Ovary (tissue), 9 donors: ENCODE data around the gene ZNF646. TPM values are rescaled to one million over a fixed set of nuclear protein-coding genes. Genes with fewer than 3 reads are reported as not detected.

Experiments used
- DNase-seq, 5 donors: peaks; one replicate each; pipeline ENCODE4 v3.0.0-alpha.2; 2019 to 2020
- H3K27ac ChIP-seq, 2 donors: fragments of 200-600 bp; one replicate each; pipeline versions ENCODE4 v1.5.1 to v1.8.0; 2019 to 2022
- H3K27me3 ChIP-seq: fragments of 200-600 bp; one replicate; pipeline ENCODE4 v1.8.0; 2022
- H3K36me3 ChIP-seq: fragments of 200-600 bp; sonication (generic); one replicate; pipeline ENCODE4 v1.5.1; 2019
- H3K4me1 ChIP-seq: one replicate; pipeline ENCODE4 v1.8.1; 2013; ENCODE audit warnings: mild to moderate bottlenecking, moderate library complexity; ENCODE audit not compliant: insufficient read depth
- H3K4me3 ChIP-seq: fragments of 200-600 bp; sonication (generic); one replicate; pipeline ENCODE4 v1.5.1; 2017
- H3K9me3 ChIP-seq, 2 donors: fragments of 200-600 bp in 1 of 2; sonication (generic) in 1 of 2; one replicate each; pipeline versions ENCODE4 v1.5.1 to v1.8.1; 2013 to 2019; ENCODE audit warnings: mild to moderate bottlenecking in 1 of 2, moderate library complexity in 1 of 2
- CTCF ChIP-seq, 3 donors: fragments of 450-650 bp in 2 of 3; fragments of 200-600 bp in 1 of 3; IDR thresholded peaks; one replicate each; pipeline versions ENCODE4 v1.5.1 to v1.8.0; 2016 to 2022; ENCODE audit warnings: antibody characterized with exemption in 3 of 3, mild to moderate bottlenecking in 1 of 3
- EP300 ChIP-seq: sonication (generic); formaldehyde crosslinking; IDR thresholded peaks from one replicate; pipeline ENCODE4 v1.6.1; 2017; ENCODE audit warnings: antibody characterized with exemption
- POLR2A ChIP-seq: fragments of 450-650 bp; IDR thresholded peaks from one replicate; pipeline ENCODE4 v1.6.1; 2017; ENCODE audit warnings: antibody characterized with exemption, mild to moderate bottlenecking, moderate library complexity
- WGBS, 3 donors: extraction: QIAGEN DNeasy Blood & Tissue Kit in 1 of 3; methylation state at CpG; one replicate each; pipeline versions ENCODE4 v1.1.5 to v1.1.7; 2013 to 2017; 5-methylcytosine and 5-hydroxymethylcytosine counted together
- intact Hi-C, 4 donors: fragments of 100-400 bp; cut with DNase I; formaldehyde crosslinking; loops; one replicate each; pipeline versions ENCODE4 v1.11.0 to v1.15.1; 2022 to 2023
- polyA plus RNA-seq, 2 donors: library from polyadenylated mRNA; stranded (reverse); fragments of 200-250 nt in 1 of 2; fragments of 350-450 nt in 1 of 2; fragmentation: Illumina TruSeq in 1 of 2; extraction: RNeasy Lipid Tissue Mini Kit (QIAGEN cat#74804) in 1 of 2; gene quantifications; one replicate each; pipeline ENCODE4 v1.2.3, GENCODE V29; 2013 to 2014
- total RNA-seq, 7 donors: library from RNA; depleted of rRNA in 2 of 7; stranded (reverse); fragments of >200 nt in 2 of 7; fragmentation: NEBNext Ultra II Directional in 3 of 7; extraction: Animal tissue kit (Norgen Biotek cat#: 25700) in 3 of 7; gene quantifications; one replicate each; pipeline versions ENCODE4 v1.1.0 to v1.2.4, GENCODE V29; 2016 to 2023
- donor health status: DM: no; HTN: no; CAD: no; lungs with moderate emphysema.
- donor health status: DM: no; HTN: no; CAD: no.
- donor health status: Bipolar disorder and iron deficiency.
- donor health status: DM: yes; HTN: yes; CAD: no.
- donor health status: DM: no; HTN: no; CAD: no.
- donor health status: DM: yes; HTN: yes; CAD: no.

ZNF646 gene
- total and polyA plus RNA-seq, 9 donors = 2.3 to 16.3 (median 14.6) TPM

GRCh38 chr16:31083981-31084380 lies 9.8 kb downstream of the ZNF646 start:
- Histone ChIP-seq H3K4me3 (no peak overlapping the region), H3K36me3 (no peaks in the 10 kb centered on the region), H3K27ac (no peak overlapping the region), H3K9me3 (no peaks in the 10 kb centered on the region), H3K27me3 (no peaks in the 10 kb centered on the region), H3K4me1 (peaks cover 2% of the 10 kb centered on the region)
- 79 to 87% (median 83%) methylated on average over 13 of the region's 13 CpGs for WGBS, 3 donors
- DNase-seq = no peak
- TF ChIP-seq EP300 (no peak), CTCF (IDR thresholded peaks at IDR 0.05) (no peak)
- intact Hi-C loops = loop anchor here in 1 of 4 donors (10.0 kb wide), 1 partner anchor 101 kb away; the partner anchor contains the start of gene FUS

- 81 to 88% (median 87%) methylated on average over 9 to 16 of the region's 16 CpGs for WGBS, 3 donors
These were observed 10.5 kb downstream of the ZNF646 start for GRCh38 chr16:31084584-31085302.

GRCh38 chr16:31085411-31085810 lies 11.2 kb downstream of the ZNF646 start:
- Histone ChIP-seq H3K9me3 (no peaks in the 10 kb centered on the region), H3K4me3 (no peak overlapping the region), H3K27ac (no peak overlapping the region), H3K27me3 (no peaks in the 10 kb centered on the region), H3K36me3 (no peaks in the 10 kb centered on the region), H3K4me1 (peaks cover 2% of the 10 kb centered on the region)
- intact Hi-C loops = loop anchor here in 1 of 4 donors (10.0 kb wide), 1 partner anchor 99 kb away; the partner anchor contains the start of gene FUS
- 63 to 77% (median 66%) methylated on average over 8 of the region's 8 CpGs for WGBS, 3 donors
- no peak for DNase-seq
- TF ChIP-seq EP300 = no peak
- no peak for TF ChIP-seq CTCF (IDR thresholded peaks at IDR 0.05)
- TF ChIP-seq POLR2A = no peak

More at GRCh38 chr16:31084584-31085302, 10.5 kb downstream of the ZNF646 start:
- Histone ChIP-seq H3K27me3 (no peaks in the 10 kb centered on the region), H3K36me3 (no peaks in the 10 kb centered on the region), H3K4me3 (no peak overlapping the region), H3K4me1 (peaks cover 2% of the 10 kb centered on the region), H3K27ac (no peak overlapping the region), H3K9me3 (no peaks in the 10 kb centered on the region)
- DNase-seq = no peak
- intact Hi-C loops = loop anchor here in 1 of 4 donors (10.0 kb wide), 1 partner anchor 100 kb away; the partner anchor contains the start of gene FUS
- no peak for TF ChIP-seq EP300
- TF ChIP-seq CTCF (IDR thresholded peaks at IDR 0.05) = no peak
- no peak for TF ChIP-seq POLR2A

GRCh38 chr16:31085873-31086628 lies 11.8 kb downstream of the ZNF646 start:
- Histone ChIP-seq H3K4me1 (peaks cover 2% of the 10 kb centered on the region), H3K9me3 (no peaks in the 10 kb centered on the region), H3K4me3 (no peak overlapping the region), H3K27ac (no peak overlapping the region), H3K27me3 (no peaks in the 10 kb centered on the region), H3K36me3 (no peaks in the 10 kb centered on the region)
- TF ChIP-seq POLR2A (no peak), EP300 (no peak), CTCF (IDR thresholded peaks at IDR 0.05) (no peak)
- intact Hi-C loops = loop anchor here in 1 of 4 donors (10.0 kb wide), 1 partner anchor 99 kb away; the partner anchor contains the start of gene FUS
- DNase-seq = no peak
- 67 to 68% (median 68%) methylated on average over 17 to 18 of the region's 18 CpGs for WGBS, 3 donors
